ENCODE data around the gene DNMT3A.

GRCh38 chr2:25293145-25293544, 48.6 kb downstream of the DNMT3A start:
- TF ChIP-seq USF2 (IDR thresholded peaks at IDR 0.05; ENCODE audit: low read length) (no peak), POLR2A (IDR thresholded peaks at IDR 0.05; ENCODE audit: control extremely low read depth in 1 of 2, low read depth in 2 of 2, low read length in 2 of 2) (no peak), POLR2AphosphoS5 (IDR thresholded peaks at IDR 0.05; ENCODE audit: low read depth, low read length) (no peak), RFX5 (IDR thresholded peaks at IDR 0.05; ENCODE audit: borderline replicate concordance, low read depth, low read length) (no peak), NRF1 (IDR thresholded peaks at IDR 0.05; ENCODE audit: low read depth, low read length) (no peak), CTCF (IDR thresholded peaks at IDR 0.05; ENCODE audit: control extremely low read depth in 1 of 3, insufficient read depth in 1 of 3, low read depth in 1 of 3, low read length in 3 of 3) (no peak), CHD1 (IDR thresholded peaks at IDR 0.05; ENCODE audit: low read depth, low read length) (no peak), EP300 (IDR thresholded peaks at IDR 0.05; ENCODE audit: borderline replicate concordance in 1 of 2, low read depth in 2 of 2, low read length in 2 of 2) (no peak), RXRA (IDR thresholded peaks at IDR 0.05; ENCODE audit: insufficient read depth, low read depth, low read length) (no peak), MAFK (IDR thresholded peaks at IDR 0.05; ENCODE audit: low read depth, low read length) (no peak), CEBPB (IDR thresholded peaks at IDR 0.05; ENCODE audit: low read depth, low read length) (no peak), CHD2 (IDR thresholded peaks at IDR 0.05; ENCODE audit: low read length) (no peak), RNF2 (IDR thresholded peaks at IDR 0.05; ENCODE audit: borderline replicate concordance, low read depth, low read length, missing control alignments, poor library complexity, severe bottlenecking) (no peak), TBP (IDR thresholded peaks at IDR 0.05; ENCODE audit: low read depth, low read length) (no peak)
